GM19193 (cell line): ENCODE data around the gene ACSF2.

Source experiments
- POLR2A ChIP-seq: IDR thresholded peaks from 4 replicates; pipeline ENCODE4 v1.6.1; 2011; ENCODE audit not compliant: insufficient read depth, insufficient read length; ENCODE audit errors: extremely low read depth

The ACSF2 gene

GRCh38 chr17:50493744-50494143 lies 67.7 kb downstream of the ACSF2 start:
- TF ChIP-seq POLR2A, result no peak

- TF ChIP-seq POLR2A, result no peak
Measured at GRCh38 chr17:50495217-50495823, 69.3 kb downstream of the ACSF2 start.

- no peak for TF ChIP-seq POLR2A
Measured at GRCh38 chr17:50495918-50496317, 69.9 kb downstream of the ACSF2 start.

DNA sequence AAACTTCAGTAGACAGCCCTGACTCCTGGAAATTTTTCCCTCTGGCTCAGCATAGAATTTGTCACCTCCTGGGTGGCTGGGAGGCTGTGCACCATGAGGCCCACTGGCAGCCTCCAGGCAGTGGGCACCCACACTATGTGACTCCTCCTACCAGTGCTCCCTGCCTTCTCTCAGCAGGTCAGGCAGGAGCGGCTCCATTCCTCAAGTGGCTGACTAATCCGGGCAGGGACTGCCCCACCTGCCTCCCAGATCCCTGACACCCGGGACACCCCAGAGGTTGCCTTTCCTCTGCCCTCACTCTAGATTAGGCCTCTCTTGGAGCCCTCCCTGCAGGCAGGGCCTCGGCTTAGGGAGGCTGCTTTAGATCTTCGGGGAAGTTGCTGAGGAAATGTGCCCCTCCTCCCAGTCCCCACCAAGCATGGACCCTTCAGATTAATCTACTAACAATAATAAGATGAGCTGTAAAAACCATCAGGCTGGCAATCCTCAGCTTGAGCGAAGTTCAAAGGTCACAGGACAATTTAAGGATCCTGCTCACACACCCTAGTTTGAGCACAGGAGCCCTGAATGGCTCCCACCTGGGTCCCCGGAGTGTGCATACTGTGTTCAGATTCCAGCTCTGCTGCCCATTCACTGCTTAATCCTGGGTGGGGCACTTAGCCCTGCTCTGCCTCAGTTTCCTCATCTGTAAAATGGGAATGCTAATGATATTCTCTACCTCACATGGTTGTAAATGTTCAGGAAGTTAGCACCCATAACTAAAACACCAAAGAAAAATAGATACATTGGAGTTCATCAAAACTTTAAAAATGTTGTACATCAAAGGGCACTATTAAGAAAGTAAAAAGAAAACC lies 72.2 kb downstream of the ACSF2 start:
- TF ChIP-seq POLR2A, result no peak

DNA sequence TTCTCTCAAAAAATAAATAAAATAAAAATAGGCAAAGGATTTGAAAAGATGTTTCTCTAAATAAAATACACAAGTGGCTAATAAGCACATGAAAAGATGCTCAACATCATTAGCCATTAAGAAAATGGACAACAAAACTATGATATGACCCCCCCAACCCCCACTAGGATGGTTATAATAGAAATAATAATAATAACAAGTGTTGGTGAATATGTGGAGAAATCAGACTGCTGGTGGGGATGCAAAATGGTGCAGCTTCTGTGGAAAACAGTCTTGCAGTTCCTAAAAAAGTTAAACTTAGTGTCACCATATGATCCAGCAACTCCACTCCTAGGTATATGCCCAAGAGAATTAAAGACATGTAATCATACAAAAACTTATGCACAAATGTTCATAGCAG lies 73.3 kb downstream of the ACSF2 start:
- no peak for TF ChIP-seq POLR2A

GRCh38 chr17:50499721-50500120 lies 73.7 kb downstream of the ACSF2 start:
- no peak for TF ChIP-seq POLR2A

DNA sequence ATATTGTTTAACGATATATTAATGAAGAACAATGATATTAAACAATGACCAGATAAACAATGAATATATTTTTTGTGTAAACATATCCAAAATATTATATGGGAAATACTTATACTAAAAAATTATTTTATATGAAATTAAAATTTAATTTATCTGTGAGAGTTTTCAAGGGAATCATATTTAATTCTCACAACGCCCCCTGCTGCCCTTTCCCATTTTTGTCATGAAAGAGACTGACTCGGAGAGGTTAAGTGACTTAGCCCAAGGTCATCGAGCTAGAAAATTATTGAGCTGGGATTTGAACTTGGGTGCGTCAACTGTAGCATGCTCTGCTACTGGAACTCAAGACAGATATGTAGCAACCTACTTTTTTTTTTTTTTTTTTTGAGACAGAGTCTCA lies 75.0 kb downstream of the ACSF2 start:
- no peak for TF ChIP-seq POLR2A

DNA sequence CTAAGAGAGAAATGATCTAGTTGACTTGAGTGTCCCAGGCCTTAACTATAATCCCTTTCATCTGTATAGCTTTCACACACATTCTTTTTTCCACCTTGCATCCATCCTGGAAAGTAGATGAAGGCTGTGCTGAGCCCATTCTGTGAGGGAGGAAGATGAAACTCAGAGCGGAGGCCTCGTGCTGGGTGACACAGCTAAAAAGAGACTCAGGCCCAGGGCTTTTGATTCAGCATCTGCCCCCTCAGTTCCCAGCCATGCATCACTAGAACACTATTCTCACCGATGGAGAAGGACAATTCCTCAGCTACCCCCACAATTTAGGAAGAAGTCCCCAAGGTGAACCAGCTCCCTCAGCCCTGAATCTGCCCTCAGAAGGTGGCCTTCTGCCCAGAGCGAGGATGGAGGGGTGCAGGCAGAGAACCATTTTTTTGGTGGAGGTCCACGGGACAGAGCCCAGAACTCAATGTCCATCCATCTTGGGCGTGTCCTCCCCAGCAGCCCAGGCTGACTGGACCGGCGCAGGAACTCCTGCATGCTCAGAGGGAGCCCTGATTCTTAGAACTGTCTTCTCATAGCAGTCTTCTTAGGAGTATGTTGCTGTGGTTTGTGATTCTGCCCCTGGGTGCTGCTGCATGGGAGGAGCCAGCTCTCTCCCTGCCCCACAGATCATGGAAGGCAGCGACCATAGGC lies 76.4 kb downstream of the ACSF2 start:
- no peak for TF ChIP-seq POLR2A

DNA sequence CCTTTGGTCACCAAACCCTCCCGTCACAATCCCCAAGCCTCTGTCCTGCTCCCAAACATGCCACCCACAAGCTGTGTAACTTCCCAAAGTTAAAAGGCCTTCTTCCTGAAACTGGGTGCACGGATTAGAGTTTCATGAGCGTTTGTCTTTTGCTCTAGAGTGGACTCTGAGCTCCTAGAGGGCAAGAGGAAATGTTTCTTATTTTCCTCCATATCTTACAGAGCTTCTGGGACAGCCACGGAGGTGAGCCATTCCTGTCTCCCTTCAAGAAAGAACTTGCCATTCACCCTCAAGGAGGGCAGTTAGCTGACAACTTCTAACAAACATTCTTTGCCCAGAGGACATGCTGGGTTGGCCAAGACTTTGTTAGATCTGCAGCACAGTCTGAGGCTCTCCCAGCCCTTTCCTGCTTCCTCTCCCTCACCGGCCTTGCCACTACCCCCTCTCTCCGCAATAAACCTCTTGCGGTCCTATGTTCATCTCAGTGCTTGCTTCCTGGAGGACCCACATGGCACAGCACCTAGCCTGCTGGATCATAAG lies 79.6 kb downstream of the ACSF2 start:
- no peak for TF ChIP-seq POLR2A

DNA sequence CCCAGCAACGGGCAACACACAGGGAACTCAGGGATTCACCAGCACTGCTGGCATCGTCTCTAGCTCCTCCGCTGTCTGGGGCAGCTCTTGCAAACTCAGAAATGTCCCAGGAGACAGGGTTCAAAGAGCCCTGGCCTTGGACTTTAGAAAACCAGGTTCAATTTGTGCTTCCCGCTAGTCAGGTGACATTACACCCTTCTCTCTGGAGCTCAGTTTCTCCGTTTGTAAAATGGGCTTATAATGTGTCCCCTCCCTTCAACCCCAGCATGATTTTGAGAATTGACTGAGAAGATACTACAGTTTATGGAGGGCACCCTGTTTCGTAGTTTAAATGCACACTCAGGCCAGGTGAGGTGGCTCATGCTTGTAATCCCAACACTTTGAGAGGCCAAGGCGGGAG lies 80.3 kb downstream of the ACSF2 start:
- TF ChIP-seq POLR2A, result no peak

DNA sequence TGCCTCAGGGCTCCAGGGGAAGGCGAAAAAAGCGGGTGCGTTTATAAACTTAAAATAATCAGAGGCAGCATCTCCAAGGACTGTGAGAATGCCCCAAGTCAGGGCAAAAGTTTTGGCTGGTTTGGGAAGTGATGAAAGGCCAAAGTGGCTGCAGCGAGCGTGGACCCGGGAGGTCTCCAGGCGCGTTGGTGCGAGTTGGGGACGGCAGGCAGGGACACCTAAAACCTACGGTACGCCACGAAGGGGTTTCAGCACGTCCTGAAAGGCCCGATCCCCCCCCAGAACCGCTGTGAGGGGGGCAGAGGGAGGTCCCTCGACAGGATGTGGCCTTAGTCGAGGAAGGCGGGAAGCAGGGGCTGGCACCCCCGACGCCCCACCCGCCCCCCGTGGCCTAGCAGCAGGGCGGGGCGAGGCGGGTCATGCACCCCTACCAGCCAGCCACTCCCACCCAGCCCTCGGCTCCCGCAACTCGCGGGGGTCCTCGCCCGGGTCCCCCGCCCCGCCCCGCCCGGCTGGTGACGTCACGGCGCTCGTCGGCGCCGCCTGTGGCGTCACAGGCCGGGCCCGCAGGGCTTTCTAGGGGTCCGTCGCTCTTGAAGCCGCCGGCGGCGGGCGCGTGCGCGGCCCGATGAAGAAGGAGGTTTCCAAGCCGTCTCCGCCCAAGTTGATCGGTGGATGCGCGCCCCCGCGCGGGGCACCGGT lies 82.0 kb downstream of the ACSF2 start, which contains the start of gene MYCBPAP:
Gene MYCBPAP, plus strand, starts transcription at position 569 of the 702 bp plus-strand sequence. CDS start 236 bp downstream, outside the sequence.
- TF ChIP-seq POLR2A, result peak; percentile 57

GRCh38 chr17:50508573-50509460 lies 82.8 kb downstream of the ACSF2 start:
- no peak for TF ChIP-seq POLR2A

DNA sequence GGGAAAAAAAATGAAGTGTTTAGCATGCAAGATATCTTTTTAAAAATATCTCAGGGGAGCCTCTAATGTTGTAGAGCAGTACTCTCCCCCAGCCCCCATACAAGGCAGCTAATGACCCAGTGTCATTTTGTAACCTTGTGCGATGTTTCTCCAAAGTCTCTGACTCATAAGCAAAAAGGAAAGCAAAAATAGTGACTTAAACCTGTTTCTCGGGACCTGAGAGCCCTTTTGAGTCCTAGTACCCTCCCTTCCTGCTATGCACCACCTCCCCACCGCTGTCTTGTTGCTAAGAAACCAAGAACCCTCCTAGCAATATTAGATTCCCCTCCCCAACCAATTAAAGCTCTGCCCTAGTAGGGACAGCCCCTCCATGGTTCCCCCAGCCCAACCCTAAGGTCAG lies 85.0 kb downstream of the ACSF2 start:
- no peak for TF ChIP-seq POLR2A

GRCh38 chr17:50513495-50513894 lies 87.5 kb downstream of the ACSF2 start:
- no peak for TF ChIP-seq POLR2A
